GM12878 (cell line): Measurements from ENCODE around the gene HEPHL1. TPM values are rescaled to one million over a fixed set of nuclear protein-coding genes. Genes with fewer than 3 reads are reported as not detected.

Experiments used
- ATAC-seq: fragments of 200-7000 bp; cut with Tn5 transposase; 3 replicates; pipeline ENCODE4 v1.9.1; 2020; ENCODE audit warnings: mild to moderate bottlenecking, moderate library complexity
- BruUV-seq: library from RNA; stranded (reverse); fragments of 400-500 nt; replicated peaks from 2 replicates; lab custom pipeline; 2021; lab: Mats Ljungman, UMichigan
- CTCF ChIA-PET: fragments of 300-600 bp; sonication (Branson Sonifier 250); formaldehyde crosslinking; extraction: SDS; loops from one replicate; lab custom pipeline; 2021; ENCODE audit warnings: inconsistent platforms; lab: Yijun Ruan, JAX
- POLR2A ChIA-PET: fragments of 350-600 bp; formaldehyde crosslinking; extraction: SDS; loops from one replicate; lab custom pipeline; 2021; ENCODE audit warnings: inconsistent platforms; lab: Charles Lee
- RAD21 ChIA-PET: fragments of 300-600 bp; sonication (Branson Sonifier 250); formaldehyde crosslinking; loops from one replicate; lab custom pipeline; 2023; ENCODE audit warnings: antibody characterized with exemption; ENCODE audit not compliant: unreplicated experiment; lab: Charles Lee
- SMC1A ChIA-PET: fragments of 300-600 bp; sonication (Branson Sonifier 250); formaldehyde crosslinking; loops from one replicate; lab custom pipeline; 2023; ENCODE audit not compliant: unreplicated experiment, uncharacterized antibody; lab: Charles Lee
- DNase-seq: peaks from one replicate; pipeline ENCODE4 v3.0.0-alpha.2; 2011; ENCODE audit warnings: low read depth, low spot score
- FAIRE-seq: peaks from 3 replicates; lab custom pipeline; 2011; peaks lifted over from hg19 to GRCh38; lab: Jason Lieb, UNC
- H2AFZ ChIP-seq: 2 replicates; pipeline ENCODE4 v1.6.0; 2011; ENCODE audit warnings: low read depth, low read length, control low read depth; ENCODE audit not compliant: control insufficient read depth
- H3K27ac ChIP-seq: 2 replicates; pipeline ENCODE4 v1.5.1; 2011; ENCODE audit warnings: control low read depth; ENCODE audit not compliant: control insufficient read depth, insufficient read depth
- H3K27me3 ChIP-seq, 2 experiments: replicated peaks in 1 of 2; 2 replicates each; pipeline versions ENCODE4 v1.6.0 to v1.6.1; 2011; ENCODE audit warnings: low read length in 1 of 2; ENCODE audit not compliant: control insufficient read depth in 2 of 2, insufficient read depth in 2 of 2
- H3K36me3 ChIP-seq, 2 experiments: 2 replicates each; pipeline ENCODE4 v1.5.1; 2011; ENCODE audit warnings: low read length in 1 of 2; ENCODE audit not compliant: control insufficient read depth in 2 of 2, insufficient read depth in 2 of 2
- H3K4me1 ChIP-seq: 2 replicates; pipeline ENCODE4 v1.6.1; 2011; ENCODE audit warnings: mild to moderate bottlenecking, low read length, moderate library complexity, mixed read lengths; ENCODE audit not compliant: control insufficient read depth, insufficient read depth
- H3K4me2 ChIP-seq: 2 replicates; pipeline ENCODE4 v1.6.0; 2011; ENCODE audit warnings: control low read depth; ENCODE audit not compliant: control insufficient read depth, insufficient read depth
- H3K4me3 ChIP-seq: fragments of 200-600 bp; sonication (generic); 2 replicates; pipeline ENCODE4 v1.5.1; 2016
- H3K79me2 ChIP-seq: 2 replicates; pipeline ENCODE4 v1.6.0; 2011; ENCODE audit warnings: low read length; ENCODE audit not compliant: control insufficient read depth, insufficient read depth
- H3K9ac ChIP-seq: 2 replicates; pipeline ENCODE4 v1.8.0; 2011; ENCODE audit warnings: low read length, control low read depth, mixed read lengths; ENCODE audit not compliant: control insufficient read depth, insufficient read depth
- H3K9me3 ChIP-seq: replicated peaks from 3 replicates; pipeline ENCODE4 v1.5.1; 2011; ENCODE audit warnings: mild to moderate bottlenecking, low read length; ENCODE audit not compliant: control insufficient read depth, insufficient read depth
- H4K20me1 ChIP-seq: 2 replicates; pipeline ENCODE4 v1.6.0; 2011; ENCODE audit not compliant: control insufficient read depth, insufficient read depth
- ASH2L ChIP-seq: fragments of 300-600, 200-600 bp; sonication (generic); IDR thresholded peaks from 2 replicates; pipeline ENCODE4 v1.6.1; 2017; ENCODE audit warnings: low read depth, mild to moderate bottlenecking, borderline replicate concordance
- CBFB ChIP-seq: IDR thresholded peaks from 2 replicates; pipeline ENCODE4 v1.6.1; 2016; ENCODE audit warnings: antibody characterized with exemption, low read depth
- CHD1 ChIP-seq: IDR thresholded peaks from 2 replicates; pipeline ENCODE4 v1.6.1; 2012; ENCODE audit warnings: low read depth, low read length, improper control_type of control experiment
- HDAC2 ChIP-seq: fragments of 200-600 bp; sonication (generic); IDR thresholded peaks from 2 replicates; pipeline ENCODE4 v1.6.1; 2017
- JUND ChIP-seq: IDR thresholded peaks from 2 replicates; pipeline ENCODE4 v1.6.1; 2012; ENCODE audit warnings: low read depth, mild to moderate bottlenecking, low read length, improper control_type of control experiment, moderate library complexity
- NR2F1 ChIP-seq: fragments of 450-650 bp; conservative IDR thresholded peaks from 2 replicates; pipeline ENCODE4 v1.6.1; 2017; ENCODE audit warnings: mild to moderate bottlenecking
- RAD21 ChIP-seq: IDR thresholded peaks from 2 replicates; pipeline ENCODE4 v1.6.1; 2011; ENCODE audit warnings: mild to moderate bottlenecking, low read depth, low read length, moderate library complexity; ENCODE audit not compliant: insufficient read depth
- SIX5 ChIP-seq: IDR thresholded peaks from 2 replicates; pipeline ENCODE4 v1.6.1; 2011; ENCODE audit warnings: mild to moderate bottlenecking, low read depth, low read length, moderate library complexity; ENCODE audit not compliant: severe bottlenecking
- SMAD1 ChIP-seq: fragments of 450-650 bp; IDR thresholded peaks from 2 replicates; pipeline ENCODE4 v1.6.1; 2018; ENCODE audit warnings: mild to moderate bottlenecking, low read depth; ENCODE audit not compliant: partially characterized antibody
- SMAD5 ChIP-seq: IDR thresholded peaks from 2 replicates; pipeline ENCODE4 v1.6.1; 2016; ENCODE audit warnings: antibody characterized with exemption, low read depth
- SUZ12 ChIP-seq: fragments of 200-600 bp; sonication (generic); IDR thresholded peaks from one replicate; pipeline ENCODE4 v1.6.1; 2018; ENCODE audit warnings: antibody characterized with exemption, mild to moderate bottlenecking; ENCODE audit not compliant: unreplicated experiment
- ZNF217 ChIP-seq: fragments of 450-650 bp; IDR thresholded peaks from 2 replicates; pipeline ENCODE4 v1.6.1; 2017; ENCODE audit warnings: antibody characterized with exemption, mild to moderate bottlenecking
- WGBS: methylation state at CpG from one replicate; pipeline ENCODE4 v1.1.6; 2016; ENCODE audit warnings: low lambda C conversion rate; ENCODE audit not compliant: insufficient replicate concordance, insufficient coverage; ENCODE audit errors: missing lambda C conversion rate; 5-methylcytosine and 5-hydroxymethylcytosine counted together
- in situ Hi-C: fragments of 300-500 bp; cut with MboI; formaldehyde crosslinking; loops from 9 replicates; pipeline ENCODE4 v1.14.3; 2018; ENCODE audit warnings: mixed read lengths
- intact Hi-C: fragments of 100-400 bp; cut with micrococcal nuclease; formaldehyde crosslinking; loops from one replicate; pipeline ENCODE4 v1.14.2; 2022; ENCODE audit not compliant: unreplicated experiment
- polyA plus RNA-seq, 11 experiments: library from polyadenylated mRNA; depleted of rRNA in 4 of 11; unstranded in 6 of 11; stranded (reverse) in 5 of 11; fragments of >200 nt; fragmentation: Nextera tagmentation in 4 of 11; fragmentation: Illumina TruSeq in 1 of 11; extraction: Ambion mirVana in 4 of 11; extraction: Trizol in 1 of 11; gene quantifications; 1 replicate in 1 of 11; 2 replicates in 10 of 11; pipeline versions ENCODE4 v1.2.1 to v1.2.3, GENCODE V29; 2011 to 2016; ENCODE audit warnings: inconsistent platforms in 2 of 11, missing spikeins in 2 of 11, low read depth in 1 of 11
- total RNA-seq, 4 experiments: library from RNA; depleted of rRNA in 3 of 4; stranded (reverse); fragments of >200 nt in 3 of 4; fragmentation: Illumina TruSeq in 1 of 4; extraction: Trizol in 1 of 4; gene quantifications; 2 replicates each; pipeline versions ENCODE4 v1.2.1 to v1.2.3, GENCODE V29; 2013 to 2021
- TF ChIP-seq, protein P1 (sequence below): IDR thresholded peaks from 2 replicates; pipeline ENCODE4 v1.6.1; 2012; ENCODE audit warnings: low read depth, low read length, improper control_type of control experiment
- TF ChIP-seq, protein P2 (sequence below): fragments of 450-650 bp; IDR thresholded peaks from 2 replicates; pipeline ENCODE4 v1.6.1; 2016; ENCODE audit warnings: mild to moderate bottlenecking
- TF ChIP-seq, protein P3 (sequence below): IDR thresholded peaks from 2 replicates; pipeline ENCODE4 v1.6.1; 2012; ENCODE audit warnings: improper control_type of control experiment, low read depth, low read length; ENCODE audit not compliant: insufficient replicate concordance
- TF ChIP-seq, protein P4 (sequence below): fragments of 450-650 bp; IDR thresholded peaks from 2 replicates; pipeline ENCODE4 v1.6.1; 2017; ENCODE audit warnings: low read depth, mild to moderate bottlenecking, moderate library complexity

Gene HEPHL1
- total and polyA plus RNA-seq, 10 of the 15 experiments (the other 5 are each of a cell fraction or from before 2014, with no cell fraction given): 0.02 to 0.08 (median 0.05) TPM; not detected in 6

DNA sequence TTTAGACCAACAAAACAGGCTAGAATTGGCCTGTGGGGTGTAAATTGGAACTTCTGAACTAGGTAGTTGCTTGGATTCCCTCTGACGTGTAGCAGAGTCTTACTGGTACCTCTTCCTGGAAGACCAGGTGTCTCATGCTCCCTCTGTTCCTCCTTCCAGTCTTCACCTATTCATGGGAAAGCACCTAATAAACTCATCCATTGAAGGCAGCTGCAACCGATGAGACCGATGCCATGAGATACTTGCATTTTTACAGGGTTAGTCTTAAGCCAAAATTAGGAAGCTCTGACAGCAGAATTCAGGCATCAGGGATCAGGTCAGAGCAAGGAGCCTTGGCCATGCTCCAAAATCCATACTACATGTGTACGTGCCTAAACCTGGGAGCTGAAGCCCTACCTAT lies 13.2 kb upstream of the HEPHL1 start:
- H3K79me2 ChIP-seq: no peaks in the 10 kb centered on the region
- no peak overlapping the region for H3K27ac ChIP-seq
- no peak overlapping the region for H2AFZ ChIP-seq
- H3K9me3 ChIP-seq: no peaks in the 10 kb centered on the region
- BruUV-seq: no TSS peak
- no peaks in the 10 kb centered on the region for H3K36me3 ChIP-seq
- FAIRE-seq: no peak
- no peaks in the 10 kb centered on the region; a peak in 1 of 4 replicates for H3K27me3 ChIP-seq
- 17% methylated on average over 4 of the region's 4 CpGs for WGBS
- SMC1A ChIA-PET: no interaction called here
- H3K4me1 ChIP-seq: no peaks in the 10 kb centered on the region
- TF ChIP-seq SMAD5 (no peak), SUZ12 (no peak), NR2F1 (no peak), HDAC2 (no peak), CBFB (no peak), SIX5 (no peak), SMAD1 (no peak), RAD21 (no peak), ASH2L (no peak), ZNF217 (no peak), JUND (no peak), CHD1 (no peak)
- TF ChIP-seq, protein P1, sequence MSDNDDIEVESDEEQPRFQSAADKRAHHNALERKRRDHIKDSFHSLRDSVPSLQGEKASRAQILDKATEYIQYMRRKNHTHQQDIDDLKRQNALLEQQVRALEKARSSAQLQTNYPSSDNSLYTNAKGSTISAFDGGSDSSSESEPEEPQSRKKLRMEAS: no peak
- TF ChIP-seq, protein P2, sequence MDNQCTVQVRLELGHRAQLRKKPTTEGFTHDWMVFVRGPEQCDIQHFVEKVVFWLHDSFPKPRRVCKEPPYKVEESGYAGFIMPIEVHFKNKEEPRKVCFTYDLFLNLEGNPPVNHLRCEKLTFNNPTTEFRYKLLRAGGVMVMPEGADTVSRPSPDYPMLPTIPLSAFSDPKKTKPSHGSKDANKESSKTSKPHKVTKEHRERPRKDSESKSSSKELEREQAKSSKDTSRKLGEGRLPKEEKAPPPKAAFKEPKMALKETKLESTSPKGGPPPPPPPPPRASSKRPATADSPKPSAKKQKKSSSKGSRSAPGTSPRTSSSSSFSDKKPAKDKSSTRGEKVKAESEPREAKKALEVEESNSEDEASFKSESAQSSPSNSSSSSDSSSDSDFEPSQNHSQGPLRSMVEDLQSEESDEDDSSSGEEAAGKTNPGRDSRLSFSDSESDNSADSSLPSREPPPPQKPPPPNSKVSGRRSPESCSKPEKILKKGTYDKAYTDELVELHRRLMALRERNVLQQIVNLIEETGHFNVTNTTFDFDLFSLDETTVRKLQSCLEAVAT: no peak
- TF ChIP-seq, protein P3, sequence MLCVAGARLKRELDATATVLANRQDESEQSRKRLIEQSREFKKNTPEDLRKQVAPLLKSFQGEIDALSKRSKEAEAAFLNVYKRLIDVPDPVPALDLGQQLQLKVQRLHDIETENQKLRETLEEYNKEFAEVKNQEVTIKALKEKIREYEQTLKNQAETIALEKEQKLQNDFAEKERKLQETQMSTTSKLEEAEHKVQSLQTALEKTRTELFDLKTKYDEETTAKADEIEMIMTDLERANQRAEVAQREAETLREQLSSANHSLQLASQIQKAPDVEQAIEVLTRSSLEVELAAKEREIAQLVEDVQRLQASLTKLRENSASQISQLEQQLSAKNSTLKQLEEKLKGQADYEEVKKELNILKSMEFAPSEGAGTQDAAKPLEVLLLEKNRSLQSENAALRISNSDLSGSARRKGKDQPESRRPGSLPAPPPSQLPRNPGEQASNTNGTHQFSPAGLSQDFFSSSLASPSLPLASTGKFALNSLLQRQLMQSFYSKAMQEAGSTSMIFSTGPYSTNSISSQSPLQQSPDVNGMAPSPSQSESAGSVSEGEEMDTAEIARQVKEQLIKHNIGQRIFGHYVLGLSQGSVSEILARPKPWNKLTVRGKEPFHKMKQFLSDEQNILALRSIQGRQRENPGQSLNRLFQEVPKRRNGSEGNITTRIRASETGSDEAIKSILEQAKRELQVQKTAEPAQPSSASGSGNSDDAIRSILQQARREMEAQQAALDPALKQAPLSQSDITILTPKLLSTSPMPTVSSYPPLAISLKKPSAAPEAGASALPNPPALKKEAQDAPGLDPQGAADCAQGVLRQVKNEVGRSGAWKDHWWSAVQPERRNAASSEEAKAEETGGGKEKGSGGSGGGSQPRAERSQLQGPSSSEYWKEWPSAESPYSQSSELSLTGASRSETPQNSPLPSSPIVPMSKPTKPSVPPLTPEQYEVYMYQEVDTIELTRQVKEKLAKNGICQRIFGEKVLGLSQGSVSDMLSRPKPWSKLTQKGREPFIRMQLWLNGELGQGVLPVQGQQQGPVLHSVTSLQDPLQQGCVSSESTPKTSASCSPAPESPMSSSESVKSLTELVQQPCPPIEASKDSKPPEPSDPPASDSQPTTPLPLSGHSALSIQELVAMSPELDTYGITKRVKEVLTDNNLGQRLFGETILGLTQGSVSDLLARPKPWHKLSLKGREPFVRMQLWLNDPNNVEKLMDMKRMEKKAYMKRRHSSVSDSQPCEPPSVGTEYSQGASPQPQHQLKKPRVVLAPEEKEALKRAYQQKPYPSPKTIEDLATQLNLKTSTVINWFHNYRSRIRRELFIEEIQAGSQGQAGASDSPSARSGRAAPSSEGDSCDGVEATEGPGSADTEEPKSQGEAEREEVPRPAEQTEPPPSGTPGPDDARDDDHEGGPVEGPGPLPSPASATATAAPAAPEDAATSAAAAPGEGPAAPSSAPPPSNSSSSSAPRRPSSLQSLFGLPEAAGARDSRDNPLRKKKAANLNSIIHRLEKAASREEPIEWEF: no peak
- TF ChIP-seq, protein P4, sequence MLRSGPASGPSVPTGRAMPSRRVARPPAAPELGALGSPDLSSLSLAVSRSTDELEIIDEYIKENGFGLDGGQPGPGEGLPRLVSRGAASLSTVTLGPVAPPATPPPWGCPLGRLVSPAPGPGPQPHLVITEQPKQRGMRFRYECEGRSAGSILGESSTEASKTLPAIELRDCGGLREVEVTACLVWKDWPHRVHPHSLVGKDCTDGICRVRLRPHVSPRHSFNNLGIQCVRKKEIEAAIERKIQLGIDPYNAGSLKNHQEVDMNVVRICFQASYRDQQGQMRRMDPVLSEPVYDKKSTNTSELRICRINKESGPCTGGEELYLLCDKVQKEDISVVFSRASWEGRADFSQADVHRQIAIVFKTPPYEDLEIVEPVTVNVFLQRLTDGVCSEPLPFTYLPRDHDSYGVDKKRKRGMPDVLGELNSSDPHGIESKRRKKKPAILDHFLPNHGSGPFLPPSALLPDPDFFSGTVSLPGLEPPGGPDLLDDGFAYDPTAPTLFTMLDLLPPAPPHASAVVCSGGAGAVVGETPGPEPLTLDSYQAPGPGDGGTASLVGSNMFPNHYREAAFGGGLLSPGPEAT: no peak
- ATAC-seq: no peak
- POLR2A ChIA-PET: no interaction called here
- no peak for DNase-seq
- no peaks in the 10 kb centered on the region for H4K20me1 ChIP-seq
- RAD21 ChIA-PET: interaction anchor here (0.6 kb wide), 1 partner anchor 289 kb away, joined by 3 read pairs; no protein-coding TSS in a partner anchor
- H3K4me3 ChIP-seq: no peak overlapping the region
- in situ Hi-C loops (no loop called here), intact Hi-C loops (no loop called here)
- no peak overlapping the region for H3K9ac ChIP-seq
- no peak overlapping the region for H3K4me2 ChIP-seq
- CTCF ChIA-PET: no interaction called here
